ENCODE data around the gene NSUN4. TPM values are rescaled to one million over a fixed set of nuclear protein-coding genes. Genes with fewer than 3 reads are reported as not detected.
"Not testable (repeated sequence)": the region's sequence is repeated elsewhere in the genome, so short reads cannot be mapped to it uniquely, and the experiment has no call there.

NSUN4 gene
- total RNA-seq, 1 donor from 2014 or later: 15.5 TPM

DNA sequence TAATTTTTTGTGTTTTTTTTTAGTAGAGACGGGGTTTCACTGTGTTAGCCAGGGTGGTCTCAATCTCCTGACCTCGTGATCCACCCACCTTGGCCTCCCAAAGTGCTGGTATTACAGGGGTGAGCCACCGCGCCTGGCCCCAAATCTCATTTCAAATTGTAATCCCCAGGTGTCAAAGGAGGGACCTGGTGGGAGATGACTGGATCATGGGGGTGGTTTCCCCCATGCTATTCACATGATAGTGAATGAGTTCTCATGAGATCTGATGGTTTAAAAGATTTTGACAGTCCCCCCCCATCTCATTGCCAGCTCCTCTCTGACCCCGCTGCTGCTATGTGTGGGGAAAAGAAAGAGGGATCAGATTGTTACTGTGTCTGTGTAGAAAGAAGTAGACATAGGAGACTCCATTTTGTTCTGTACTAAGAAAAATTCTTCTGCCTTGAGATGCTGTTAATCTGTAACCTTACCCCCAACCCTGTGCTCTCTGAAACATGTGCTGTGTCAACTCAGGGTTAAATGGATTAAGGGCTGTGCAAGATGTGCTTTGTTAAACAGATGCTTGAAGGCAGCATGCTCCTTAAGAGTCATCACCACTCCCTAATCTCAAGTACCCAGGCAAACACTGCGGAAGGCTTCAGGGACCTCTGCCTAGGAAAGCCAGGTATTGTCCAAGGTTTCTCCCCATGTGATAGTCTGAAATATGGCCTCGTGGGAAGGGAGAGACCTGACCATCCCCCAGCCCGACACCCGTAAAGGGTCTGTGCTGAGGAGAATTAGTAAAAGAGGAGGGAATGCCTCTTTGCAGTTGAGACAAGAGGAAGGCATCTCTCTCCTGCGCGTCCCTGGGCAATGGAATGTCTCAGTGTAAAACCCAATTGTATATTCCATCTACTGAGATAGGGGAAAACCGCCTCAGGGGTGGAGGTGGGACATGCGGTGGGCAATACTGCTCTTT lies 20.4 kb upstream of the NSUN4 start:
- DNase-seq; intact Hi-C loops (cut with DNase I); ATAC-seq (ENCODE audit: poor library complexity): not testable (repeated sequence)

DNA sequence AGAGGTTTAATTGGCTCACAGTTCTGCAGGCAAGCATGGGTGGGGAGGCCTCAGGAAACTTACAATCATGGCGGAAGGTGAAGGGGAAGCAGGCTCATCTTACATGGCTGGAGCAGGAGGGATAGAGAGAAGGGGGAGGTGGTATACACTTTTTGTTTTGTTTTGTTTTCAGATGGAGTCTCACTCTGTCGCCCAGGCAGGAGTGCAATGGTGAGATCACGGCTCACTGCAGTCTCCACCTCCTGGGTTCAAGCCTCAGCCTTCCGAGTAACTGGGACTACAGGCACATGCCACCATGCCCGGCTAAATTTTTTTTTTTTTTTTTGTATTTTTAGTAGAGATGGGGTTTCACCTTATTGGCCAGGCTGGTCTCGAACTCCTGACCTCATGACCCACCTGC lies 18.4 kb upstream of the NSUN4 start:
- ATAC-seq (ENCODE audit: poor library complexity); intact Hi-C loops (cut with DNase I); DNase-seq: not testable (repeated sequence)

DNA sequence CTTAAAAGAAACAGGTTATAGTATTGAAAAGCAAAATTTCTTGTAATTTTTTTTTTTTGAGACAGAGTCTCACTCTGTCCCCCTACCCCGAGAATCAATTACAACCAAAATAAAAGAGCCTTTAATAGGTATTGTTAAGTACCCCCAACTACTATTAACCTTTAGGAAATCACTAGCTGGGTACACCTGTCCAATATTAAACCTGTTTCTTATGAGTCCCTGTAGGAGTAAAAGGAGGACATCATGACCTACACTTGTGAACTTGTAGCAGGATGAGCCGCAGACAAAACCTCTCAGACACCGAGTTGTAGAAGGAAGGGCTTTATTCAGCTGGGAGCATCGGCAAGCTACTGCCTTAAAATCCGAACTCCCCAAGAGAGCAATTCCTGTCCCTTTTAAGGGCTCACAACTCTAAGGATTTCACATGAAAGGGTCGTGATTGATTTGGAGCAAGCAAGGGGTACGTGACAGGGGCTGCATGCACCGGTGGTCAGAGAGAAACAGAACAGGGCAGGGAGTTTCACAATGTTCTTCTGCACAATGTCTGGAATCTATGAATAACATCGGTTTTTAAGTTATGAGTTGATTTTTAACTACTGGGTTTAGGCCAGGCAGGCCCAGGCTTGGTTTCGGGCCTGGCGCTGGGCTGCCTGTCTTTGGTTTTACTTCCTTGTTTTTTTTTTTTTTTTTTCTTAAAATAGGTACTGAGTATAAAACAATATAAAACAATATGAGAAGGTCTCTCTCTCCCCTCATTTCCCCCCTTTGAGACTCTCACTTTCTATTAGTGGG lies 15.1 kb upstream of the NSUN4 start:
- ATAC-seq (ENCODE audit: poor library complexity); intact Hi-C loops (cut with DNase I); DNase-seq: not testable (repeated sequence)

DNA sequence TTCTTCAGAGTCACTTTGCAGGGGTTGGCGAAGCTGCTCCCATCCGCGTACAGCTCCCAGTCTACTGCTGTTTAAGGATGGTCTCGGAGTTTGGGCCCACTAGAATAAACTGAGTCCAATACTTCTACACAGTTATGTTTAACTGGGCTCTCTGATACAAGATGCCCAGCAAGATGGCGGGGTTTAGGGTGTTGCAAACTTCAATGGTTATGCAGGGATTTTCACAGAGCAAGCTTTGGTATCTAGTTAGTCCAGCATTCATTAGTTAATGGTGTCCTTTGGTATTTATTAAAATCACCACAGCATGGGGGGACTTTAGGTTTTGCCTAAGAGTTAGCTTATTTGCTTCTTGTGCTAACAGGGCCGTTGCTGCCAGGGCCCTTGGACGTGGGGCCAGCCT lies 12.4 kb upstream of the NSUN4 start:
- ATAC-seq (ENCODE audit: poor library complexity); intact Hi-C loops (cut with DNase I); DNase-seq: not testable (repeated sequence)

DNA sequence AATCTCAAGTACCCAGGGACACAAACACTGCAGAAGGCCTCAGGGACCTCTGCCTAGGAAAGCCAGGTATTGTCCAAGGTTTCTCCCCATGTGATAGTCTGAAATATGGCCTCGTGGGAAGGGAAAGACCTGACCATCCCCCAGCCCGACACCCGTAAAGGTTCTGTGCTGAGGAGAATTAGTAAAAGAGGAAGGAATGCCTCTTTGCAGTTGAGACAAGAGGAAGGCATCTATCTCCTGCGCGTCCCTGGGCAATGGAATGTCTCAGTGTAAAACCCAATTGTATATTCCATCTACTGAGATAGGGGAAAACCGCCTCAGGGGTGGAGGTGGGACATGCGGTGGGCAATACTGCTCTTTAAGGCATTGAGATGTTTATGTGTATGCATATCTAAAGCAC lies 10.8 kb upstream of the NSUN4 start:
- DNase-seq; intact Hi-C loops (cut with DNase I); ATAC-seq (ENCODE audit: poor library complexity): not testable (repeated sequence)

DNA sequence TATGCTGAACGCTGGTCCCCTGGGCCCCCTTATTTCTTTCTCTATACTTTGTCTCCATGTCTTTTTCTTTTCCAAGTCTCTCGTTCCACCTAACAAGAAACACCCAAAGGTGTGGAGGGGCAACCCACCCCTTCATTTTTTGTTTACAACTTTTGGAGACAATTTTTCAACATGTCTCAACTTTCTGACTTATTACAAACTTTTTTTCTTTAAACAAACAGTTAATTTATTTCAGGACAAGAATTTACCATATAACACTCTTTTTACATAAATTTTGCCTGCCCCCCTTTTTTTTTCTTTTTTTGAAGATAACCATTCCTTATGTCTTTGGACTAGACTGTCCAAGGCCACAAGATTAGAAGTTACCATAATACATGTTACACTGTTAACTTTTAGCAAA lies 10.2 kb upstream of the NSUN4 start:
- DNase-seq; intact Hi-C loops (cut with DNase I); ATAC-seq (ENCODE audit: poor library complexity): not testable (repeated sequence)

DNA sequence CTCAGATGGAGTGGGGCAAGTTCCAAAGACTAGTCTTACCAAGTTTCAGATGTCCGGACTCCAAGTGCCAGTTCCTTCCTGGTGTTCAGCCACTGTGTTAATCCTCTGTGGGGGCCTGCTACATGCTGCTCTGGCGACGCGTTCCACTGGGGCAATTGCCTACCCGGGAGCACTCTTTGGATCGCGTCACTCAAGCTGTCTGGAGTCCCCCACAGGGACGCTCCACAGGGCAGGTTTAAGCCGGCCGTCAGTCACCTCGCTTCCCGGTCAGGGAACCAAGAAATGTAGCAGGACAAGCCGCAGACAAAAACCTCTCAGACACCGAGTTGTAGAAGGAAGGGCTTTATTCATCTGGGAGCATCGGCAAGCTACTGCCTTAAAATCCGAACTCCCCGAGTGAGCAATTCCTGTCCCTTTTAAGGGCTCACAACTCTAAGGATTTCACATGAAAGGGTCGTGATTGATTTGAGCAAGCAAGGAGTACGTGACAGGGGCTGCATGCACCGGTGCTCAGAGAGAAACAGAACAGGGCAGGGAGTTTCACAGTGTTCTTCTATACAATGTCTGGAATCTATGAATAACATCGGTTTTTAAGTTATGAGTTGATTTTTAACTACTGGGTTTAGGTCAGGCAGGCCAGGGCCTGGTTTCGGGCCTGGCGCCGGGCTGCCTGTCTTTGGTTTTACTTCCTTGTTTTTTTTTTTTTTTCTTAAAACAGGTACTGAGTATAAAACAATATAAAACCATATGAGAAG lies 8.6 kb upstream of the NSUN4 start:
- DNase-seq; ATAC-seq (ENCODE audit: poor library complexity); intact Hi-C loops (cut with DNase I): not testable (repeated sequence)

DNA sequence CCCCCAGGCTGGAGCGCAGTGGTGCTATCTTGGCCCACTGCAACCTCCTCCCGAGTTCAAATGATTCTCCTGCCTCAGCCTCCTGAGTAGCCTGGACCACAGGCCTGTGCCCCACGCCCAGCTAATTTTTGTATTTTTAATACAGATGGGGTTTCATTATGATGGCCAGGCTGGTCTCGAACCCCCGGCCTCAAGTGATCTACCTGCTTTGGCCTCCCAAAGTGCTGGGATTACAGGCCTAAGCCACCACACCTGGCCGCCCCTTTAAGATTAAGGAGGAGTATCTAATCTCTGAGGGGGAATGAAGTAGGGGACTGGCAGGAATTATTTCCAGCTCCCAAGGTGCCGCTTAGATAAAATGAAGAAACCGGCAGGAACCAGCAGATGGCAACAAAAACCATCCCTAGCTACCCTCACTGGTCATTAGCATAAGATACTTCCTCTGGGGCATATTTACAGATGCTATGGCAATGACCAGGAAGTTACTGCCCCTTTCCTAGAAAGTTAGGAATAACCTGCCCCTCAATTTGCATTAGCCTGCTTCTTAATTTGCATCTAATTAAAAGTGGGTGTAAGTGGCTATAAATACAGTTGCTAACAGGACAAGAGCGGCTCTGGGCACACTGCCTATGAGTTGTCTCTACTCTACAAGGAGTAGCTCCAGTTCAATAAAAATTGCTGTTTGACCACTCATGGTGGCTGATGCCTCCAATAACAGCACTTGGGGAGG lies 7.1 kb upstream of the NSUN4 start:
- ATAC-seq (ENCODE audit: poor library complexity) (no peak), DNase-seq (no peak)
- intact Hi-C loops (cut with DNase I): no loop called here

DNA sequence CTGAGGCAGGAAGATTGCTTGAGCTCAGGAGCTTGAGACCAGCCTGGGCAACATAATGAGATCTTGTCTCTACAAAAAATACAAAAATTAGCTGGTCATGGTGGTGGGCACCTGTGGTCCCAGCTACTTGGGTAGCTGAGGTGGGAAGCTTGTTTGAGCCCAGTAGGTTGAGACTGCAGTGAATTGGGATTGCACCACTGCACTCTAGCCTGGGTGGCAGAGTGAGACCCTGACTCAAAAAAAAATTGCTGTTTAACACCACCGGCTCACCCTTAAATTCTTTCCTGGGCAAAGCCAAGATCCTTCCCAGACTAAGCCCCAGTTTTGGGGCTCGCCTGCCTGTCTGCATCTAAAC lies 6.6 kb upstream of the NSUN4 start:
- DNase-seq: no peak
- intact Hi-C loops (cut with DNase I): no loop called here
- ATAC-seq (ENCODE audit: poor library complexity): no peak

DNA sequence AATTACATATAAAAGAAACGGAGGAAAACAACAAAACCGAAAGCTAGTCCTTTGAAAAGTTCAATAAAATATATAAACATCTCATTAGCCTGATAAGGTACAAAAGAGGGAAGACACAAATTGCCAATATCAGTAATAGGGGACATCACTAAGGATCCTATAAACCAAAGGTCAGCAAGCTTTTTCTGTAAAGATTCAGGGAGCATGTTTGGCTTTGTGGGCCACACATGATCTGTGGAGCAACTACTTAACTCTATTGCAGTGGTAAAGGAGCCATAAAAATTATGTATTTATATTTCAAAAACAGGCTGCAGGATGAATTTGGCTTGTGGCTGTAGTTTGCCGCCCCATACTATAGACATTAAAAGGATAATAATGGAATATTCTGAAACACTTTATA lies 5.5 kb upstream of the NSUN4 start:
- ATAC-seq (ENCODE audit: poor library complexity) (no peak), DNase-seq (no peak)
- intact Hi-C loops (cut with DNase I): no loop called here

DNA sequence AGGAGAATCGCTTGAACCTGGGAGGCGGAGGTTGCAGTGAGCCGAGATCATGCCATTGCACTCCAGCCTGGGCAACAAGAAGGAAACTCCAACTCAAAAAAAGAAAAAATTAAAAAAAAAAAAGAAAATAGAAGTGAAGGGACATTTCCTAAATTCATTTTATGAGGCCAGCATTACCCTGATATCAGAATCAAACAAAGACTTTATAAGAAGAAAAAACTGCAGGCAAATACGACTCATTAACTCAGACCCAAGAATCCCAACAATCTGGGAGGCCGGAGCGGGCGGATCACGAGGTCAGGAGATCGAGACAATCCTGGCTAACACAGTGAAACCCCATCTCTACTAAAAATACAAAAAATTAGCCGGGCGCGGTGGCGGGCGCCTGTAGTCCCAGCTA lies 3.2 kb upstream of the NSUN4 start:
- intact Hi-C loops (cut with DNase I); ATAC-seq (ENCODE audit: poor library complexity); DNase-seq: not testable (repeated sequence)

DNA sequence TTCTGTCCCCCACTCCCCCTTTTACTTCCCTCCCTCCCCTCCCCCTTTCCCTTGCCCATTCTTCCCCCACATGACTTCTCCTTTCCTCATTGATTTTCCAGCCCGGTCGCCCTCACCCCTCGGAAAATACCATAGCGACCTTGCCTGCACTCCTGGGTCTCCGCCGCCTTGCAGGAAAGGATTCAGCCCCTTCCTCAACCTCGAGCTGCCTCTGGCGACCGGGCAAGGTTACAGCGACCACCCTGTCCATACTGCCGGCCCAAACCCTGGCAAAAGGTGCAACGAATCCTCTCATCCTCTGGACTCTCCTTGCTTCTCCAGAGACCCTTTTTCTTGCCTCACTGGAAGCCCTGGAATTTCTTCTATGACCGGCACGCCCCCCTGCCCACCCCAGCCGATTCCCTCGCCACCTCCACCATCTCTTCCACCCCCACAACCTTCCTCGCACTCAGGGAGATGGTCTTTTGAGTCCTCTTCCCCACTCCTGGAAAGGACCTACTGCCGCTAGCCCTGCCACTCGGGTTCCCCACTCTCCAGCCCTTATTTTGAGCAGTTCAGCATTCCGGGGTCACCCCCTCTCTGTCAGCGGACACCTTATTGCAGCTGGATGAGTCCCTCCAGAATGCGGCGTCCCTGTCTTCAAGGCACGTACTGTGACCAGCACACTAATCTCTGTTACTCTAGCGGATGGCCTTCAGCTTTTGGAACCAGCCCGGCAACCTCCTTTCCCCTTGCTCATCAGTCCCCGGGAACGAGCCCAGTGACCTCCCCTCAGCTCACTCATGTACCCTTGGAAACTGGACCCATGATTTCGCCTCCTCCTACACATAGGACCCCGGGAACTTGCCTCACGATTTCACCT lies 846 bp downstream of the NSUN4 start:
- intact Hi-C loops (cut with DNase I): loop anchor here (5.0 kb wide), 1 partner anchor 39 kb away; the partner anchor contains the start of genes LRRC41 and UQCRH
- no peak for ATAC-seq (ENCODE audit: poor library complexity)
- DNase-seq: peak; percentile 47

DNA sequence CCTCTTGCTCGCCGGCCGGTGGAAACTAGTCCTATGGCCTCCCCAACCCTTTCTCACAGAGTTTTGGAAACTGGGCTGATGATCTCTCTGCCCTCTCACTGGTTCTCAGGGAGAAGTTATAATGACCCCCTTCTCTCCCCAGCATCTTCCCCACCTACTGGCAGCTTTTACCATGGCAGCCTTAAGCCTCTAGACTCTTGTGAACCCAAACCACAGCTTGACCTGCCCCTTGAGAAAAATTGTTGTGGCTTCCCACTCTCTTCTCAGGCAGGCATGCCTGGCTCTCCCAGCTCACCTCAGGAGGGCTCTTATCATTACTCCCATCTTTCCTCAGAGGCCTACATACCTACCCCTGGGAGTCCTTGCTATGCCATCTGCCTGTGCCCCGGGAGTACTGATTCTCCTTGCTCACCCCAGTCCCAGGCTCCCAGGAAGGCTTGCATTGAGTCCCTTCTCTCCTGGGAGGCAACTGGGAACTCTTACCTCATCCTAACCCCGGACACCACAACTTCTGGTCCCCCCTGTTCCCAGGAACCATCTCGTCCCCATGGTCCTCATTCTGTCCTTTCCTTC lies 1.6 kb downstream of the NSUN4 start:
- intact Hi-C loops (cut with DNase I): loop anchor here (5.0 kb wide), 1 partner anchor 40 kb away; the partner anchor contains the start of genes LRRC41 and UQCRH
- ATAC-seq (ENCODE audit: poor library complexity): no peak
- no peak for DNase-seq

DNA sequence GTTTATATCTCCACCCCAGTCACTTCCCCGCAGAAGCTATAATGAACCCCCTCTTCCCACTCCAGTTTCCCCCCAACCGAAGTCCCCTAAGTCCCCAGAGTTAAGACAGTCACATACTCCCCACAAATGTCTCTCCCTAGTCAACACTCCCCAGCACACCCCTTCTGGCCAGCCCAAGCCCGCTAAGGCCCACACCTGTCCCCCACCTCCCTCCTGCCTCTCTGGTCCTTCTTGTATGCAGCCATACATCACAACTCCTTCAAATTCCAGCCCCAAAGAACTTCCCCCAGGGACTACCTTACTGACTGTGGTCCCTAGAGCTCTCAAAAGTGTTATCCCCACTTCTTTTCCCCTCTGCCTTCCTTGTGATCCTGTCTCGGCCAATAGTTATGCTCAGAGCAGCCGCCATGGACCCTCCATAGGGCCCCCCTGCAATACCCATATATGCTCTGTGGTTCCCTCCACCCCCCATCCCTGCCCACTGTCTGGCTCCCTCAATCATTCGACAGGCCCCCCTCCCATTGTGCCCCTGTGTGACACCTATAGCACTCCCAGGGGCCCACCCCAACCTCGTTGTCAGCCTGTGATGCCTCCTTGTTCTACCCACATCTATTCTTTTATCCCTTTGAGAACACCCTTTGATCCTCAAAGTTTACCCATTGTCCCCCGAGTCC lies 2.2 kb downstream of the NSUN4 start:
- no peak for ATAC-seq (ENCODE audit: poor library complexity)
- no peak for DNase-seq
- intact Hi-C loops (cut with DNase I): loop anchor here (5.0 kb wide), 1 partner anchor 41 kb away; the partner anchor contains the start of genes LRRC41 and UQCRH

DNA sequence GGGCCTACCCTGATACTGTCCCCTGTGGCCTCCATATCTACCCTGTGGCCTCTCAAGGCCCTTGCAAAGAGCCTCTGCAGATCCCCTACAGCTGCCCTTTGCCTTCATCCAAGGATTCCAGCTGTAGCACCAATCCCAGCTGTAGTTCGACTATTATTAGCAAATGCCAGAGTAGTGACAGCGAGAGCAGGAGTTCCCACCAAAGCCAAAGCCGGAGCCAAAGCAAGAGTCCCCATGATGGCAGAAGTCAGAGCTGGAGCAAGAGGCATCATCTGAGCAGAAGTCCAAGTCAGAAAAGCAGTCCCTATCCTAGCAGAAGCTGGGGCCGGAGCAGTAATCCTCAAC lies 2.7 kb downstream of the NSUN4 start:
- no peak for DNase-seq

DNA sequence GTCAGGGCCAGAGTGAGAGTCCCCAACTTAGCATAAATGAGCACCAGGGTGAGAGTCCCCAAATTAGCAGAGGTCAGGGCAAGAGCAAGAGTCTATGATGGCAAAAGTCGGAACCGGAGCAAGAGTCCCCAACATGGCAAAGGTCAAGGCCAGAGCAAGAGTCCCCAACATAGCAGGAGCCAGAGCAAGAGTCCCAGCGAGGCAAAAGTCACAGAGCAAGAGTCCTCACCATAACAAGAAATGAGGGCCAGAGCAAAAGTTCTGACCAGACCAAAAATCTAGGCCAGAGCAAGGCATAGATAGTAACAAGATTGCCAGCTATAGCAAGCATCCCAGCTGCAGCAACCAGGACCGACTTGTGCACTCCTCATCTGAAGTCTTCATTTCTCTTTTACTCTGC lies 3.1 kb downstream of the NSUN4 start:
- intact Hi-C loops (cut with DNase I): loop anchor here (5.0 kb wide), 1 partner anchor 41 kb away; the partner anchor contains the start of genes LRRC41 and UQCRH
- no peak for ATAC-seq (ENCODE audit: poor library complexity)

More for the DNA sequence above, 2.7 kb downstream of the NSUN4 start:
- ATAC-seq (ENCODE audit: poor library complexity): no peak
- intact Hi-C loops (cut with DNase I): loop anchor here (5.0 kb wide), 1 partner anchor 41 kb away; the partner anchor contains the start of genes LRRC41 and UQCRH

More for the DNA sequence above, 3.1 kb downstream of the NSUN4 start:
- no peak for DNase-seq
